ENCODE results near the gene AVEN. TPM values are rescaled to one million over a fixed set of nuclear protein-coding genes. Genes with fewer than 3 reads are reported as not detected.

The AVEN gene
- total and polyA plus RNA-seq, 2 of the 8 experiments (the other 6 are each of a cell fraction or from before 2014, with no cell fraction given), result 5.5 to 17.0 TPM

DNA sequence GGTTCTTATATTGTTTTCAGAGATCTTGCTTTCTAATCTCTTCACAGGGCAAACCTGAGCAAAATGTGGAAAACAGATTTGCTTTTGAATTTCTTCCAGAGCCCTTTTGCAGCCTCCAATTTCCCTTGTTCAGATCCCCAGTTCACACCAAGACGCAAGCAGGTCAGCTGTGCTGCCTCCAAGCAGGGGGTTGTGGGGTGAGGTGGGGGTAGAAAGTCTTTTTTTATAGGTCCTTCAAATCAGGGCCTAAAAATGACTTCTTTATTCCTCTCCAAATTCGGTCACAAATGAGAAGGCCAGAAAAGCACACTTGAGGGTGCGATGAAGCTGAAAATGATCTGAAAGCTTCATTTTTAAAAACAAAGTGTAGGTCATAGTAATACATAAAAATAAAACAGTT lies 26.3 kb upstream of the AVEN start:
- H3K4me3 ChIP-seq (ENCODE audit: extremely low read depth in 1 of 4, insufficient read depth in 2 of 4, low read depth in 3 of 4, low read length in 4 of 4), result no peak overlapping the region
- TF ChIP-seq SIN3A (conservative IDR thresholded peaks at IDR 0.05 in 1 of 2, IDR thresholded peaks at IDR 0.05 in 1 of 2; ENCODE audit: low read depth in 1 of 2, low read length in 2 of 2) (no peak), TCF12 (IDR thresholded peaks at IDR 0.05; ENCODE audit: low read depth, low read length) (no peak), NANOG (IDR thresholded peaks at IDR 0.05; ENCODE audit: insufficient read depth, low read depth, low read length, poor library complexity, severe bottlenecking) (no peak), PHF8 (conservative IDR thresholded peaks at IDR 0.05; ENCODE audit: low read depth, low read length) (no peak), TEAD4 (IDR thresholded peaks at IDR 0.05; ENCODE audit: low read depth, low read length) (no peak), JUN (IDR thresholded peaks at IDR 0.05; ENCODE audit: low read depth, low read length) (no peak), KDM4A (IDR thresholded peaks at IDR 0.05; ENCODE audit: low read depth, low read length, severe bottlenecking) (no peak), CHD2 (IDR thresholded peaks at IDR 0.05; ENCODE audit: low read length) (no peak), CTBP2 (IDR thresholded peaks at IDR 0.05; ENCODE audit: borderline replicate concordance, insufficient read depth, insufficient read length, low read length) (no peak), SUZ12 (IDR thresholded peaks at IDR 0.05; ENCODE audit: low read length) (no peak), HDAC6 (IDR thresholded peaks at IDR 0.05; ENCODE audit: low read depth, low read length) (no peak), RFX5 (IDR thresholded peaks at IDR 0.05; ENCODE audit: borderline replicate concordance, low read depth, low read length) (no peak), KDM5A (IDR thresholded peaks at IDR 0.05; ENCODE audit: low read length) (no peak), TAF7 (optimal IDR thresholded peaks at IDR 0.05; ENCODE audit: borderline replicate concordance, low read depth, low read length) (no peak), GTF2F1 (IDR thresholded peaks at IDR 0.05; ENCODE audit: borderline replicate concordance, low read depth, low read length) (no peak)

More for the DNA sequence above, 26.3 kb upstream of the AVEN start:
- no peak overlapping the region for H2AK5ac ChIP-seq (ENCODE audit: low read depth, low read length)
- WGBS, 2 experiments (ENCODE audit: extremely low coverage in 1 of 2, insufficient coverage in 1 of 2, insufficient read length in 1 of 2, insufficient replicate concordance in 2 of 2, low coverage in 1 of 2, low lambda C conversion rate in 2 of 2, missing lambda C conversion rate in 1 of 2), result 87% methylated on average over 3 of the region's 3 CpGs; no CpG with 5 or more reads in 1 of the 2 experiments
- no peak overlapping the region for H2BK15ac ChIP-seq (ENCODE audit: low read length)
- no peaks in the 10 kb centered on the region for H4K20me1 ChIP-seq (replicated peaks in 1 of 2; ENCODE audit: control insufficient read depth in 1 of 2, insufficient read depth in 2 of 2, low read length in 2 of 2)
- H2BK5ac ChIP-seq (ENCODE audit: low read depth, low read length), result no peak overlapping the region
- no peak overlapping the region for H2AFZ ChIP-seq (ENCODE audit: low read length)
- H3K9ac ChIP-seq (replicated peaks in 1 of 4; ENCODE audit: extremely low read depth in 1 of 4, low read depth in 3 of 4, low read length in 3 of 4), result no peak overlapping the region
- H3K27ac ChIP-seq (ENCODE audit: low read depth, low read length), result no peak overlapping the region
- no peaks in the 10 kb centered on the region for H3K79me2 ChIP-seq (ENCODE audit: control insufficient read depth in 1 of 2, insufficient read depth in 2 of 2, low read length in 2 of 2)
- no peak overlapping the region for H3K14ac ChIP-seq (ENCODE audit: insufficient read length)
- POLR2A ChIA-PET (ENCODE audit: partially characterized antibody), result no interaction called here
- H3K4me1 ChIP-seq (replicated peaks in 1 of 4; ENCODE audit: control insufficient read depth in 3 of 4, insufficient read depth in 4 of 4, low read length in 3 of 4), result no peaks in the 10 kb centered on the region
- H4K8ac ChIP-seq (ENCODE audit: extremely low read depth, insufficient read depth, low read length), result no peak overlapping the region
- no peak overlapping the region for H4K91ac ChIP-seq (replicated peaks; ENCODE audit: insufficient read length, low read length)
- no peaks in the 10 kb centered on the region for H3K36me3 ChIP-seq (ENCODE audit: control insufficient read depth in 2 of 4, insufficient read depth in 4 of 4, low read length in 3 of 4)
- H3K27me3 ChIP-seq (replicated peaks in 1 of 4; ENCODE audit: control insufficient read depth in 3 of 4, extremely low read depth in 1 of 4, insufficient read depth in 3 of 4, low read length in 3 of 4), result no peaks in the 10 kb centered on the region
- CTCF ChIA-PET (ENCODE audit: partially characterized antibody), result interaction anchor here (1.2 kb wide), 1 partner anchor 11 kb away, joined by 3 read pairs; no protein-coding TSS in a partner anchor
- no peak overlapping the region for H2BK20ac ChIP-seq (ENCODE audit: low read length)
- H3K4ac ChIP-seq (replicated peaks; ENCODE audit: insufficient read length, low read depth, low read length), result no peak overlapping the region
- no peak overlapping the region for H2BK120ac ChIP-seq (replicated peaks; ENCODE audit: low read depth, low read length)
- no peak overlapping the region for H3K18ac ChIP-seq (ENCODE audit: extremely low read depth, low read length)
- no peak overlapping the region for H3K56ac ChIP-seq (replicated peaks; ENCODE audit: insufficient read length, low read depth, low read length)
- H3K23ac ChIP-seq (ENCODE audit: insufficient read length), result no peak overlapping the region
- H3K79me1 ChIP-seq (ENCODE audit: low read depth, low read length), result no peaks in the 10 kb centered on the region
- DNase-seq (ENCODE audit: low read depth in 1 of 2, low spot score in 2 of 2) (no peak), FAIRE-seq (no peak)
- no peak overlapping the region for H2BK12ac ChIP-seq (ENCODE audit: low read depth, low read length)
- no peaks in the 10 kb centered on the region; the same call in 1 of the 2 replicates for H3K23me2 ChIP-seq (ENCODE audit: low read depth, low read length)
- no peak overlapping the region for H4K5ac ChIP-seq (ENCODE audit: insufficient read length, low read depth, low read length)
- H3K9me3 ChIP-seq (ENCODE audit: insufficient read depth in 2 of 2, low read depth in 1 of 2, low read length in 1 of 2), result no peaks in the 10 kb centered on the region
- H3K4me2 ChIP-seq (ENCODE audit: insufficient read depth in 1 of 2, low read depth in 2 of 2, low read length in 2 of 2), result no peak overlapping the region

Measured in H1 (cell line).